H1 (cell line): Measurements from ENCODE around the gene FPGS. TPM values are rescaled to one million over a fixed set of nuclear protein-coding genes. Genes with fewer than 3 reads are reported as not detected.

Source experiments
- KDM4A ChIP-seq: IDR thresholded peaks from one replicate; pipeline ENCODE4 v1.7.1; 2012; ENCODE audit warnings: low read depth, mild to moderate bottlenecking, moderate library complexity, low read length, inconsistent platforms; ENCODE audit not compliant: severe bottlenecking
- polyA plus RNA-seq, 7 experiments: library from polyadenylated mRNA; depleted of rRNA in 3 of 7; stranded (reverse) in 5 of 7; unstranded in 2 of 7; fragments of >200 nt in 5 of 7; fragments of 200-250 nt in 2 of 7; gene quantifications; 1 replicate in 5 of 7; 2 replicates in 1 of 7; 4 replicates in 1 of 7; pipeline versions ENCODE4 v1.2.1 to v1.2.3, GENCODE V29; 2011 to 2013; ENCODE audit warnings: missing spikeins in 2 of 7, mixed read lengths in 2 of 7
- total RNA-seq: library from RNA; stranded (reverse); fragmentation: NEBNext Ultra II Directional; extraction: Animal tissue kit (Norgen Biotek cat#: 25700); gene quantifications from 2 replicates; pipeline ENCODE4 v1.2.1, GENCODE V29; 2021

FPGS gene
- total and polyA plus RNA-seq, 2 of the 8 experiments (the other 6 are each of a cell fraction or from before 2014, with no cell fraction given) = 62.4 to 83.0 TPM

DNA sequence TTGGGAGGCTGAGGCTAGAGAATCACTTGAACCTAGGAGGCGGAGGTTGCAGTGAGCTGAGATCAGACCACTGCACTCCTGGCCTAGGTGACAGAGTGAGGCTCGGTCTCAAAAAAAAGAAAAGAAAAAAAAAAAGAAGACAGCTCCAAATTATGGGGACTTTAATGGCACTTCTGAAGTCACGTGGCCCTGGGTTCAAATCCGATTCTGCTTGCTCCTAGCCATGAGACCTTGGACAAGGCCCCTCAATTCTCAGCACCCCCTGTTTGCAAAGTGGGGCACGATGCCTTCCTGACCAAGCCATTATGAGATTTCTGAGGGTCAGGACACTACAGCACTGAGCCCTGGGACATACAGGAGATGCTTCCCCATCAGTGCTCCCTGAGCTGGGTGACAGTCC lies 52.8 kb downstream of the FPGS start (continued):
- no peak for TF ChIP-seq KDM4A
